ENCODE measurements around the gene PLEKHA5. TPM values are rescaled to one million over a fixed set of nuclear protein-coding genes. Genes with fewer than 3 reads are reported as not detected.

Gene PLEKHA5
- total RNA-seq, 1 donor from 2014 or later = 2.6 TPM

DNA sequence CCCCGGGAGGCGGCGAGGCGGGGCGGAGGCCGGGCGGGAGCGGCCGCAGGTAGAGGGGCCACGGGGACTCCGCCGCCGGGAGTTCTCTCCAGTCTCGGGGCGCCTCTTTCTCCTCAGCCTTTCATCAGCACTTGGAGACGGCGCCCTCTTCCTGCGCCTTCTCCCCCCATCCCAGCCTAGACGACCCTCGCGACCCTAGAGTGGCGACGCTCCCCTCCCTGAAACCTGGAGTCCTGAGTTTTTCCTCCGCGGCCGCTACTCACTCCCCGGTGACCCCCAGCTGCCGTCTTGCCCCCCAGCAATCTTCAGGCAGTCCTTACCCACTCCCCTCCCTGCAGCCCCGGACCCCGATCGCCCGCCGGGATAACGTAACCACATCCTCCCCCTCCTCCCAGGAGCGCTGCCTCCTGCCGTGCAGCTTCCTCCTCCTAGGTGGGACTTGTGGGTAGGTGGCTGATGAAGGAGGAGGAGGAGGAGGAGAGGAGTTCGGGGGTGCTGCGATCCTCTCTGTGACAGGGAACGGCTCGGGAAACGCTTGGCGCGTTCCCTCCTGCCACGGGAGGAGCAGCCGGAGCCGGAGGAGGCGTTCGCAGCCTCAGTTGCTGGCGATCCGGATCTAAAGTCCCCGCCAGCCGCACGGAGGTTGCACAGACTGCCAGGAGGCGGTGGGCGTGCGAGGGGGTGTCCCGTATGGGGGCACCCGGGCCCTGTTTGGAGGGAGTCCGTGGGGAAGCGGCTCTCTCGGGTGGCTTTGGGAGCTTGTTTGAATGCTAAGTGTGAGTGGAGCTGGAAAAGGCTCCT lies 891 bp downstream of the PLEKHA5 start:
- intact Hi-C loops (cut with micrococcal nuclease) = no loop called here

DNA sequence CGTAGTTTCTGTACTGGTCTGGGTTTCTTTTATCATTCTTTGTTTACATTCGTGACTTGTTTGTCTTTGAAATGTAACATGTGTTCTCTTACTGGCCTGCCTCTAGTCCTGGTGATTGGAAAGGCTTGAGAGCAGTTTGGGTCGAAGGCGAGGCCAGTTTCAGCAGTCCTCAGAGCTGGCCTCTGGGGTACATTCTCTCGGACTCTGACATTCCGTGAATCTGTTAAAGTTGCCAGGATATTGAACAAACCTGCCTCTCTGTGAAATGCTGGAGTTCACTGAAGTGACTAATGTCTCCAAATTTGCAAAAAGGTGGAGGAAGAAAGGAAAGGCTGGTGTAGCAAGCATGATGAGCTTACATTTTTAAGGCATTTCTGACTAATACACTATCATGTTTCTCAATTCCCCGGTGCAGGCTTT lies 1.5 kb downstream of the PLEKHA5 start:
- intact Hi-C loops (cut with micrococcal nuclease) = no loop called here

DNA sequence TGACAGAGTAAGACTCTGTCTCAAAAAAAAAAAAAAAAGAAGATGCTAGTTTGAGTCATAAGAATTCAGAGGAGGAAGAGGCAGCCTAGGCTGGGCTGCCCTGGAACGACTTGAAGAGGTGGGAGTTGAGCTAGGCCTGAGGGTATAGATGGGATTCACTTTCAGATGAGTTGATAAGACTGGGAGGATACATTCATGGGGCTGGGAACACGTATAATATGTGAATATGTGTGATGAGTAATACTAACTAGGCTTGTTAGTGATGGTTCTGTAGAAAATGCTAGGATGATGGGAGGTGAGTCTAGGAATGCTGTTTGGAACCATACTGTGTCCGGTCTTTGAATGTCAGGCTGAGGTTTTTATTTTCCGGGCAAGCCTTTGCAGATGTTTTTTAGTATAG lies 9.0 kb downstream of the PLEKHA5 start:
- intact Hi-C loops (cut with micrococcal nuclease) = no loop called here

DNA sequence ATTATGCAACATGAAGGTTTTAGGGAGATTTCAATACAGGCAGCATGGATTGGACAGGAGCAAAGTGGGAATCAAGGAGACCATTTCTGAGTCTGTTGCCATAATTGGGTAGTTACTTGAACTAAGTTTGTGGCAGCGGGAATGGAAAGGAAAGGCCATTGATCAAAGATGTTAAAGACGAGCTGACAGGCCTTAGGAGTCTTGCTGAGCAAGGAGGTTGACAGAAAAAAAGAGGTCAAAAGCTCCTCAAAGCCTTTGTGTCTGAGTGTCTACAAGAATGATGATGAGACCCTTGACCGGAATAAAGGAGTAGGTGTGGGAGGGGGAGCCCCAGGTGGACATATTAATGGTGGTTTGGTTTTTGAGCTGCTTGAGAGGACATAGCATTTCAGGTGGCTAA lies 9.4 kb downstream of the PLEKHA5 start:
- intact Hi-C loops (cut with micrococcal nuclease) = no loop called here

DNA sequence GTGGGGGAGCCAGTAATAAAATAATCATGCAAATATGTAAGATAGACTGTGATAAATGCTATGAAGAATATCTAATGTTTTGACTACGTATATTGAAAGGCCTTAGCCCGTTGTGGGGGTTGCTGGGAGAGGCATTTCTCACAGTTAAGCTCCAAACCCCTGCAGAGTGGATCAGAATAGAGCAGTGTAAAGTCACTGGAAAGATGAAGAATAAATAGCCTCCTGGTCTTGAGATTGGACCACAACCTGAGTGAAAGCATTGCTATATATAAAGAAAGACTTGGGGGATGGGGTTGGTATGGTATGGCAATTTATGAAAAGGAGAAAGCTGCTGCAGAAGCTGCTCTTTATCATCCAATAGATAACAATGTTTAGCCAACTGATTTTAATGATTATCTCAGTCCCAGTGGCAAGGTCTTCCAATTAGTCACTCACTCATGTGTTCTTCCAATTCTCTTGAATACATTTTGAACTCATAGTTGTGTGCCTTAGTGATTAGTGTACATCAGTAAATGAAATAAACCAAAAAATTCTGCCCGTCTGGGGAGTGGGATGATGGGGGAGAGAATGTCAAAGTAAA lies 10.2 kb downstream of the PLEKHA5 start:
- intact Hi-C loops (cut with micrococcal nuclease) = no loop called here

DNA sequence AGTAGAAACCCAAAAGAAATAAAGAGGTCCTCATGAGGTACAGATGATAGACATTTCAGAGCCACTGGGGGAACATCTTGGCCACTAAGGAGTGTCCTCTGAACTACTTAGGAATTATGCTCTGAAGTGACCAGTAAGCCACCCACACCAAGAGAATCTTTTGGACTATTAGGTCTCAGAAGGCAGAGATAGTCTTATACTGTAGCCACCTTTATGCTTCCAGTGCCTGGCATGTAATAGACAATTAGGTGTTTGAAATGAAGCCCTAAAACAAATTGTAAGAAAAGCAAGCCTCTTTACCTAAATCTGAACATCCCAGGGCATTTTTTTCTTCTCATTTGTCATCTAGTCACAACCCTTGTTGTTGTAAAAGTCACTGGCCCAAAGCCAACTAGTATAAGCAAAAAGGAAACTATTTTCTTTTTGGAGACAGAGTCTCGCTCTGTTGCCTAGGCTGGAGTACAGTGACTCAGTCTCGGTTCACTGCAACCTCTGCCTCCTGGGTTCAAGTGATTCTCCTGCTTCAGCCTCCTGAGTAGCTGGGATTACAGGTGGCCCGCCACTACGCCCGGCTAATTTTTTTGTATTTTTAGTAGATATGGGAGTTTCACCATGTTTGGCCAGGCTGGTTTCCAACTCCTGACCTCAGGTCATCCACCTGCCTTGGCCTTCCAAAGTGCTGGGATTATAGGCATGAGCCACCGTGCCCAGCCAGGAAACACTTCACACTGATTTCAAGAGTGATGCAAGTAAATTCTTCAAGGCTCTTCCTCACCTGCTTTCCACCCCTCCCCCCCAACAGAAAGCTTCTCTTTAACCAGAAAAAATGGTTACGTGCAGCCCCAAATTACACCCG lies 11.1 kb downstream of the PLEKHA5 start:
- intact Hi-C loops (cut with micrococcal nuclease) = no loop called here

DNA sequence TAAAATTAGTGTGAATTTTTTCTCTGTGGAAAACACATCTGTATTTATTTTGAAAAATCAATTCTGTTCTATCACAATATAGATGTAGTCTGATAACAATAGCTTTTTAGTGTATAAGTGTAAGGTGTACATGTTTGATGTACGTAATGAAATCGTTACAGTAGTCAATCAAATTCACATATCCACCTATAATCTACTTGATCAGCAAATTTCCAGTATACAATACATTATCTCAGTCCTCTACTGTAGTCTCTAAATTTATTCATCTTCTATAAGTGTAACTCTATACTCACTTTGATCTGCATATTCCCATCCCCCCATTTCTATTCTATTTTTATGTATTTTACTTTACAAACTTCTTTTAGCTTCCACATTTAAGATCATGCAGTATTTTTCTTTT lies 13.0 kb downstream of the PLEKHA5 start:
- intact Hi-C loops (cut with micrococcal nuclease) = no loop called here

DNA sequence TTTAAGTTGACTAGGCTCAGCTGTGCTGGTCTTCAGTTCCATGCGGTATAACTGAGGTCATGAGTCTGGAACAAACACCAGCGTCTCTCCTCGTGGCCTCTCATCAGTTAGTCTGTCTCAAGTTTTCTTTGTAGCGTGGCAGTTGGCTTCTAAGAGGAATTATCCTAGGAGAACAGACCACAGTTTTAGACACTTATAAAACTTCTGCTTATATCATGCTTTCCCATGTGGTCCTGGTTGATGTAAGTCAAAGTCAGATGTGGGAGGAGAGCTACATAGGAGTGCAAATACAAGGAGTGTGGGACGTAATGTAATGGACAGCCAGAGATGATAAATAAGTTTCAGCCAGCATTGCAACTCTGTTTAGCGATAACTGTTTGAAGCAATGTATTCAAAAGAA lies 14.8 kb downstream of the PLEKHA5 start:
- intact Hi-C loops (cut with micrococcal nuclease) = no loop called here

DNA sequence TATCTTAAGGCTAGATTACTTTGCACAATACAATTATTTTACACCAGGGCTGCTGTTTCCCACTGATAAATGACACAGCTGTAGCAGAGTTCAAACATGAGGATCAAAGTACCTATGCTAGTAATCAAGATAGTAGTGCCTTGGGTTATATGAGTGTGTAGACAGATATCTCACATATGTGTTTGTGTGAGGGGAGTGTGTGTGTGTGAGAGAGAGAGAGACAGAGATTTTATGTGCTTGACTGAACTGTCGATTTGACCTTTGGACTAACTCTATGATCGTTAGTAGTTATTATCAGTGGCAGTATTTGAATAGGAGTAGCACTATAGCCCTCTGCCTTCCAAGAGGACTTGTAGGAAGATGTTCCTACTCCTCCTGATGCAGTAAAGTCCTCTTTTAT lies 15.5 kb downstream of the PLEKHA5 start:
- intact Hi-C loops (cut with micrococcal nuclease) = no loop called here

DNA sequence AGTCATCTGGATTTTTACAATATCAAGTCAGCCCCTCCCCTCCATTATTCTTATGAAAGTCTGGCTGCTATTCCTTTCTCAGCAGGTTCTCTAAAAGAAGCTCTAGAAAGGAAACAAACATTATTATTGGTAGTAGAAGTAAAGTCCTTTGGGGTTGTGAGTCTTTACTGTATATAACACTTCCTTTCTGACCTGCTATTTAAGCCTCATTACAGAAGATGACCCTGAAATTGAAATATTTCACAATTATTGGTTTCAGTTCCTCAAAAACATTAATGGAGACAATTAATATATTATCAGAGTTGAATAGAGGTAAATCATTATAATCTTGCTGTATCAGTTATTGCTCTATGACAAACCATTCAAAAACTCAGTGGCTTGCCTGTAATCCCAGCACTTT lies 19.3 kb downstream of the PLEKHA5 start:
- intact Hi-C loops (cut with micrococcal nuclease) = no loop called here

DNA sequence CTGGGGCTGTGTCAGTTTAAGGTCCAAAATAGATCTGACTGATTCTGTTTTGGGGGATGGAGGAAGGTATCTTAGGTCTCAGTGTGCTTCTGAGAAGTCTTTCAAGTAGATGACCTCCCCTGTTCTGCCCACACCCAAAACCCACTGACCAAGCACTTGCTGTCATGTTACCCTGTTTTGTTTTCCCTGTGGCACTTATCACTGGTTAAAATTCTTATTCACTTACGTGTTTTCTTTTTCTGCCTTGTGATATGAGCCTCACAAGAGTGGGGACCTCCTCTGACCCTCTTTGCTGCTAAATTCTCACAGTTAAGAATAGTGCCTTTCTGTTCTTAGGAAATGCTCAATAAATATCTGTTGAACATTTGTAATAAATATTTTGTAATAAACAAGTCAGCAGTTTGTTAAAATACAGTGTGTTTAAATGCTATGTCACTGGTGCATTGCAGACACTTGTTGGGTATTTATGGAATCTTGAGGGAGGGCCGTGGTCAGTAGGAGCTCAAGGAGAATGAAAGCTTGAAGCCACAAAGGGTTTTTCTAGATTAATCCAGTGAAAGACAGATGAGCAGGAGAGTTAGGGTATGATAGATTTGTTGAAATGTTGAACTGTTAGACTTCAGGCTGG lies 20.9 kb downstream of the PLEKHA5 start:
- intact Hi-C loops (cut with micrococcal nuclease) = no loop called here

DNA sequence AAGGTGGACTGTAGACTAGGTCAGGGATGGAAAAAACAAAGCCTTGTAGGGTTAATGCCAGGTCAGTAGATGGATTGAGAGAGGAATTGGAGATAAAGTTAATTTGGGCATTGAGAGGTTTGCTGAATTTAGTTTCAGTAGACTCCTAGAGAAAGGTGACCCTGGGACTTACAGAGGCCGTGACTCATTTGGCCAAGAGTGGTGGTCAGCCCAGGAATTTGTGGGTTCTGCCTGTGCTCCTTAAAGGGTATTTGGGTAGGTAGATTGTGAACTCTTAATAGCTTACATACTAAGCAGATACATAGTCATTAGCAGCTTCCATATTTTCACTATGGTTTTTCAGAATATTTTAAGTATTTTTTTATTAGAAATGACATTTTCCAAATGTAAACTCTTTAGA lies 21.8 kb downstream of the PLEKHA5 start:
- intact Hi-C loops (cut with micrococcal nuclease) = no loop called here

DNA sequence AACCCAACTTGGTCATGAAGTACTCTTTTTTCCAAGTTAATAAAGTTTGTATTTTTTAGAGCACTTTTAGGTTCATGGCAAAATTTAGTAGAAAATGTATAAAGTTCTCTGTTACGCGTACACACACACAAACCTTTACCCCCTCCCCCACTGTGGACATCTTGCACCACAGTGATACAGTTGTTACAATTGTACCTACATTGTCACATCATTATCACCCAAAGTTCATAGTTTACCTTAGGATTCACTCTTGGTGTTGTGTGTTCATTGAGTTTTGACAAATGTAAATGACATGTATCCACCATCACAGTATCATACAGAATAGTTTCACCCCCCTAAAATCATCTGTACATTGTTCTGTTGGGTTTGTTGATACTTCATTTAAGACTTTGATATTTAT lies 23.9 kb downstream of the PLEKHA5 start:
- intact Hi-C loops (cut with micrococcal nuclease) = no loop called here

DNA sequence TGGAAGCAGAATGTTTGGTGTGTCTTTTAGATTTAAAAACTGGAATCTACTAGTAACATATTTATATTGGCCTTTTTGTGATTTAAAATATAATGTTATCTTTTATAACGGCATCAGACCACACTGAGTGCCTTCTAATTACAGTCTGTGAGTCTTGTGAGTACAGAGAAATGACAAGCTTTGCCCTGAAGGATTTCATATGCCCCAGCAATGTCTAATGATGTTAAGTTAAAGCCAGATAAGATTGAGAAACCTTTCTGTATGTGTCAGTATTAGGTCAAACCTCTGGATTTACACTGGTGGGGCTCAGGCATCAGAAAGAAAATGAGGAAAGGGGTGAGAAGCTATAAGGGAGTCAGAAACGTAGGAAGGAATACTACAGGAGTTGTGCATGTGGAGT lies 25.2 kb downstream of the PLEKHA5 start:
- intact Hi-C loops (cut with micrococcal nuclease) = no loop called here

DNA sequence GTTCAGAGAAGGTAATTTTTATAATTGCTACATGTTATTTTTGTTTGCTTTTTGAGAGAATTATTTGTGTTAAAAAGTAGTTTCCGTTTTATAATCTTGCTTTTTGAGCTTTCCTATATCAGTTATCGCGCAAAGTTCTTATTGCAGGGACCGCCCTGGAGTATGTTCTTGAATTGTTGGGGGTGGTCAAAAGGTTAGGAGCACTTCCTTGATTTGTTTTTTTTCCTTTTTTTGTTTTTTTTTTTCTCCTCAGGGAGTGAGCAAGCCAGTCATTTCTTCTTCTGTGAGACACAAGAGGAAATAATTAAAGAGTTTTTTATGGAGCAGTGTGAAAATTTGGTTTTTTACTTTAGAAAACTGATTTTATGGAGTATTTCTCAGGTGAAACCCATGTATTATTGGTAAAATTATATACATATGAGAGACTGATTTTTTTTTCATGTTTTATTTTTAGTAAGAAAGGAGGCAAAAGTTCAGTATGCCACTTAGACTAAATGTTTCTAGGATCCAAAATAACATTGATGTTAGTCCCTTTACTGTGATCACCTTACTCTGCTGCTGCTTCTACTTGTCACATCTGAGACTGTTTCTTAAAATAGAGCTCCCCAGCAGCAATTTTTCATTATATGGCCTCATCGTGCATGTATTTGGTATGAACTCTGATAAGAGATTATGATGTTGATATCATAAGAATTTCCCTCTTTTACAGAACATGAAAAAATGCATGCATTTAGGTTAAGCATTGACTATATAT lies 26.6 kb downstream of the PLEKHA5 start:
- intact Hi-C loops (cut with micrococcal nuclease) = no loop called here

DNA sequence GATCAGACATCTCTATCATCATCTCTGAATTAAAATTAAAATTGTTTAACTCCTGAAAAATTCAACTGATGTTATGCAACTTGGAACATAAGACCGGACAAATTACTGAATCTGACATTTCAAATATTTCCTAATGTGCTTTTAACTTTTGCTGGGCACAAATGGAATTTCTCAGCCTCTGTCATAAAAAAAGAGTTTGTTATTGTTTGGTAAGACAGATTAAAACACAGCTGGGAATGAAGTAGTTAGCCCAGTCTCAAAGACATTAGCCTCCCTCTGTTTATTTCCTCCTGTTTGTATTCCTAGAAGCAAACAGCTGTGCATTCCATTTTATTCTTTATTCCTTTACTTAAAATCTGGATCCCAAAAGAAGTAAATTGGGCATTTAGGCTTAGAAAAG lies 29.4 kb downstream of the PLEKHA5 start:
- intact Hi-C loops (cut with micrococcal nuclease) = no loop called here

DNA sequence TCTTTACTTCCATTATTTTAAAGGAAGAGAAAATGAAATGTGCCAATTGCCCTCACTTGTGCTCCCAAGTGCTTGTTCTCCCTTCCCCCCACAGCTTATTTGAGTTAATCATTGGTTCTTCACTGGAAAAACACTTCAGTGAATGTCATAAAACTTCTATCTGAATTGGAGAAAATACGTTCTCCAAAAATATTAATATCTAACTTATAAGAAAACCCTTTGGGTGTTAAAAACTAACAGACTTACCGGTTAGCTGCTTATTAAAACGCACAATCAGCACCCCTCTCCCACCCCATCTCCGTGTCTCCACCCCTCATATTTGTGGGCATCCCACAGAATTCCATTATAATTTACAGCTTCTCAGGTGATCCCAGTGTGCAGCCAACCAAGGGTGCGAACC lies 31.7 kb downstream of the PLEKHA5 start:
- intact Hi-C loops (cut with micrococcal nuclease) = no loop called here

DNA sequence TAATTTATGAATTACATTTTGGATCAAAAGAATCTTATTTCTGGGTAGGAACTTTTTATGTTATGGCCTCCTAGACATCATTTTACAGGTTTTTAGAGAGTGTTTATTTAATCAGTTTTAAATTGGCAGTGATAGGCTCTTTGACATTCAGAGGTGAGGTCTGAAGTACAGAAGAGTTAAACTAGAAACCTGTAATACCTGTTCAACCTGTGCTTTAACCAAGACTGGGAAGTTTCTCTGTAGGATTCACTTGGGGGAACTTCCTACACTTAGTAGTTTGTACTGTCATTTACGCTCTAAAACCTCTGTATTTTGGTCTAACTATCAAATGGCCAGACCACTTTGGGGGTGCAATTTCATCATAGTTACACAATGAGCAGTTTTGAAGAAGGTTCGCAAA lies 35.9 kb downstream of the PLEKHA5 start:
- intact Hi-C loops (cut with micrococcal nuclease) = no loop called here

DNA sequence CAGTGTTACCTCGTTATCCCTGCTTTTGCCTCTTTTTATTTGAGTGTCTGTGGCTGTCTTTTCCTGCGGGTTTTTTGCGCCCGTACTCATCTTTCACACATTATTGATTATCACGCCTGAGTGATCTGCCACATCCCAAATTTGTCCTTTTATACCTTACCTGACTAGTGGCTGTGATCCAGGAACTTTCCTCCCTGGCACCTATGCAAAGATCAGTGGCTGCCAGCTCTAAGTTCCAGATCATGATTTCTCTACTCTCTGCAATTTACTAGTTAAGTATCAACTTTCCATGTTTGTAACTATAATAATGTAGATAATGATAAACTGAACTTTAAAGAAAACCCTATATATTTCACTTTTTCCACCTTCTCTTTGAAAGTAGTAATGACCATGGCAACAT lies 36.9 kb downstream of the PLEKHA5 start:
- intact Hi-C loops (cut with micrococcal nuclease) = no loop called here

DNA sequence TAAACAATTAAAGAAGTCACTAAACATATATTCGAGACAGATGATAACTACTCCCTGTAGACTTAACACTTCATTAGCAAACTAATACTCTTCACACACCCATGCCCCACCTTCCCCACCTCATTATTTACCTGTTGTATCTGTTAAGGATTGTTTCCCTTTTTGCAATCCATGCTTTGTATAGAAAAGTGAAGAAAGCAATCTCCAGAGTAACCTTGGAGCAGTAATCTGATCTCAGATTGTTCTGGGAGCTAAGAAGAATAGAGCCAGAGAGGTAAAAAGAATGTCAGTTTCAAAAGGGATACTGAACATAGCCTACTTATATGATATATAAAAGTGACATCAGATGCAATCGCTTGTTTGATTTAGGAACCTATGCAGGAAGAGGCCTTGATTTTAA lies 37.4 kb downstream of the PLEKHA5 start:
- intact Hi-C loops (cut with micrococcal nuclease) = no loop called here

DNA sequence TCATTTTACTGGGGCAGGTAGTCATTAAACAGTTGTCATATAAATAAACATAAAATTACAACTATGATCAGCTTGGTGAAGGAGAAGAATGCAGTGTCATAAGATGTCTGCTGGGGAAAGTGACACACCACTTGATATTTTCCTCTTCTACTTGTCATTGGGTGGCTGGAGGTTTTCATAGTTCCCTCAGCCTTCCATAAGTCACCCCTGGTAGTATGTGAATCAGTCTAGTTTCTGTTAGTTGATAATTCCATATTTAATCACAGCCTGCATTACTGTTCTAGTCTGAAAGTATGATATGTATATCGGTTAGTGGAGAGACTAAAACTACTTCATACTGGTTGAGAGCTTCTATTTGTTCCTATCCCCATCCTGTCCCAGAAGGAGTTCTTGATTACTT lies 38.2 kb downstream of the PLEKHA5 start:
- intact Hi-C loops (cut with micrococcal nuclease) = no loop called here
